ENCODE results near the gene PANX3.

Gene PANX3

GRCh38 chr11:124658501-124658900 lies 47.3 kb downstream of the PANX3 start:
- H3K27ac ChIP-seq = no peak overlapping the region
- TF ChIP-seq ZFX (IDR thresholded peaks at IDR 0.05) = no peak
- TF ChIP-seq, protein P1, sequence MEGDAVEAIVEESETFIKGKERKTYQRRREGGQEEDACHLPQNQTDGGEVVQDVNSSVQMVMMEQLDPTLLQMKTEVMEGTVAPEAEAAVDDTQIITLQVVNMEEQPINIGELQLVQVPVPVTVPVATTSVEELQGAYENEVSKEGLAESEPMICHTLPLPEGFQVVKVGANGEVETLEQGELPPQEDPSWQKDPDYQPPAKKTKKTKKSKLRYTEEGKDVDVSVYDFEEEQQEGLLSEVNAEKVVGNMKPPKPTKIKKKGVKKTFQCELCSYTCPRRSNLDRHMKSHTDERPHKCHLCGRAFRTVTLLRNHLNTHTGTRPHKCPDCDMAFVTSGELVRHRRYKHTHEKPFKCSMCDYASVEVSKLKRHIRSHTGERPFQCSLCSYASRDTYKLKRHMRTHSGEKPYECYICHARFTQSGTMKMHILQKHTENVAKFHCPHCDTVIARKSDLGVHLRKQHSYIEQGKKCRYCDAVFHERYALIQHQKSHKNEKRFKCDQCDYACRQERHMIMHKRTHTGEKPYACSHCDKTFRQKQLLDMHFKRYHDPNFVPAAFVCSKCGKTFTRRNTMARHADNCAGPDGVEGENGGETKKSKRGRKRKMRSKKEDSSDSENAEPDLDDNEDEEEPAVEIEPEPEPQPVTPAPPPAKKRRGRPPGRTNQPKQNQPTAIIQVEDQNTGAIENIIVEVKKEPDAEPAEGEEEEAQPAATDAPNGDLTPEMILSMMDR (conservative IDR thresholded peaks at IDR 0.05) = no peak

- no peak overlapping the region for H3K27ac ChIP-seq
- no peak for TF ChIP-seq ZFX (IDR thresholded peaks at IDR 0.05)
- TF ChIP-seq, protein P1 (conservative IDR thresholded peaks at IDR 0.05) = no peak
Measured at GRCh38 chr11:124658986-124659385, 47.8 kb downstream of the PANX3 start.

DNA sequence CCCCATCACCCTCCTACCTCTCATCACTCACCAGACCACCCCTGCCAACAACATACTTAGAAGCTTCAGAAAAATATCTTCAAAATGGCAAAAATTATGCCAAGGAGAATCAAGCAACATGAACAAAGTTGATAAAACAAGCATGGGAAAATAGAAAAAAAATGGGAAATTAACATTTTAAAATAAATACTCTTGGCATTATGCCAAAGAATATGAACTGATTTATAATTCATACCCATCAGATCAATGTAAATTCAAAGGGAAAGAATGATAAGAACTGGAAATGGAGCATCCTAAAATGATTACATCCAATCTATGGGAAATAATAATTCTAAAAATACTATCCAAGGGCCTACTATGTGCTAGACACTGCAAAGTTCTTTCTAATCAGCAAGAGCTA lies 50.3 kb downstream of the PANX3 start:
- no peak overlapping the region for H3K27ac ChIP-seq
- TF ChIP-seq ZFX (IDR thresholded peaks at IDR 0.05) = no peak
- TF ChIP-seq, protein P1 (conservative IDR thresholded peaks at IDR 0.05) = no peak

GRCh38 chr11:124662106-124662505 lies 50.9 kb downstream of the PANX3 start:
- H3K27ac ChIP-seq = no peak overlapping the region
- TF ChIP-seq, protein P1 (conservative IDR thresholded peaks at IDR 0.05) = no peak
- no peak for TF ChIP-seq ZFX (IDR thresholded peaks at IDR 0.05)

DNA sequence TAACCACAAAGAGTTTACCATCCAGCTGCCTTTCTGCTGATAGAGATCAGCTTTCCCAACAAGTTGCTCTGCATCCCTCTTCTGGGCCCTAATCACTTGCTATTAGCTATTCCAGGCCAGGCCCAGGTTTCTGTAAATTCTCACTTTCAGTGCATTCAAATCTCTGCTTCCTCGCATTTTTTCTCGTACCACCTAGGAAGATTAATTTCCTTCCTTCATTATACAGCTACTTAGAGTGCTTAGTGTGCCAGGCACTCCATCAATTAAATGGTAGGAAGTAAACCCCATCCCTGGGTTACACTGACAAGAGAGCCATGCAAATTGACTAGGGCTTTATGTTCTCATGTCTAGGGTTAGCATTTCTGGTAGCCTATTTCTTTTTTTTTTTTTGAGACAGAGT lies 52.6 kb downstream of the PANX3 start:
- no peak overlapping the region for H3K27ac ChIP-seq
- TF ChIP-seq, protein P1 (conservative IDR thresholded peaks at IDR 0.05) = no peak
- TF ChIP-seq ZFX (IDR thresholded peaks at IDR 0.05) = no peak; the same call in 1 of the 2 replicates

DNA sequence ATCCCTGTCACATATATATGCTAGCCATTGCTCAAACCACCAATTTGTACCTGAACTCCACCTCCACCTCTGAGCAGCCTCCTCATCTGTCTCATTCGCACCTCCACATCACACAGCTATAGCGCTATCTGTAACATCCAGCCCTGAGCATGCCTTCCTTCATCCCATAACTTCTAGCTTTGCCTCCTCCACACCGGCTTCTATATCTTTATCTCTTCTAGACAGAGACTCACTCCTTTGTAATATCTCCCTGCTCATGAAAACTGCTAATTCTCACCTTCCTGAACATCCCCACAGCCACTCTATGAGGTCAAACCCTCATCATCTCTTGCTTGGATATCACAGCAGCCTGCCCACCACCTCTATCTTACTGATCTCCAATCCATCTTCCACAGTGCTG lies 56.4 kb downstream of the PANX3 start:
- no peak overlapping the region for H3K27ac ChIP-seq
- TF ChIP-seq ZFX (IDR thresholded peaks at IDR 0.05) = no peak

- no peak overlapping the region for H3K27ac ChIP-seq
- no peak for TF ChIP-seq ZFX (IDR thresholded peaks at IDR 0.05)
- TF ChIP-seq, protein P1 (conservative IDR thresholded peaks at IDR 0.05) = peak; percentile 92
Measured at GRCh38 chr11:124669193-124669592, 58.0 kb downstream of the PANX3 start.

All from C4-2B (cell line).